ENCODE measurements around the gene PCDHA7. TPM values are rescaled to one million over a fixed set of nuclear protein-coding genes. Genes with fewer than 3 reads are reported as not detected.

The PCDHA7 gene
- total RNA-seq, 4 donors from 2014 or later, result 0.17 to 1.0 (median 0.37) TPM

DNA sequence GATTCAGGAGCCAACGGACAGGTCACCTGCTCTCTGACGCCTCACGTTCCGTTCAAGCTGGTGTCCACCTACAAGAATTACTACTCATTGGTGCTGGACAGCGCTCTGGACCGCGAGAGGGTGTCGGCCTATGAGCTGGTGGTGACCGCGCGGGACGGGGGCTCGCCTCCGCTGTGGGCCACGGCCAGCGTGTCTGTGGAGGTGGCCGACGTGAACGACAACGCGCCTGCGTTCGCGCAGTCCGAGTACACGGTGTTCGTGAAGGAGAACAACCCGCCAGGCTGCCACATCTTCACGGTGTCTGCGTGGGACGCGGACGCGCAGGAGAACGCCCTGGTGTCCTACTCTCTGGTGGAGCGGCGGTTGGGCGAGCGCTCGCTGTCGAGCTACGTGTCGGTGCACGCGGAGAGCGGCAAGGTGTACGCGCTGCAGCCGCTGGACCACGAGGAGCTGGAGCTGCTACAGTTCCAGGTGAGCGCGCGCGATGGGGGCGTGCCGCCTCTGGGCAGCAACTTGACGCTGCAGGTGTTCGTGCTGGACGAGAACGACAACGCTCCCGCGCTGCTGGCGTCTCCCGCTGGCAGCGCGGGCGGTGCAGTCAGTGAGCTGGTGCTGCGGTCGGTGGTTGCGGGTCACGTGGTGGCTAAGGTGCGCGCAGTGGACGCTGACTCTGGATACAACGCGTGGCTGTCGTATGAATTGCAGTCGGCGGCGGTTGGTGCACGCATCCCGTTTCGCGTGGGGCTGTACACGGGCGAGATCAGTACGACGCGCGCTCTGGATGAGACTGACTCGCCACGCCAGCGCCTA, 23.3 kb downstream of the PCDHA7 start:
- Histone ChIP-seq H3K27ac (replicated peaks in 1 of 4) (no peak overlapping the region), H3K4me3 (no peak overlapping the region), H3K27me3 (peaks cover 0 to 73% (median 1%) of the 10 kb centered on the region in 4 donors), H3K36me3 (no peaks in the 10 kb centered on the region), H3K9me3 (peaks cover 0 to 43% (median 33%) of the 10 kb centered on the region in 4 donors), H3K4me1 (no peaks in the 10 kb centered on the region)
- intact Hi-C loops (cut with DNase I), result no loop called here
- TF ChIP-seq POLR2AphosphoS5 (IDR thresholded peaks at IDR 0.05) (no peak), EP300 (IDR thresholded peaks at IDR 0.05) (no peak), POLR2A (IDR thresholded peaks at IDR 0.05; ENCODE audit: low read depth) (no peak)
- TF ChIP-seq, protein P1, sequence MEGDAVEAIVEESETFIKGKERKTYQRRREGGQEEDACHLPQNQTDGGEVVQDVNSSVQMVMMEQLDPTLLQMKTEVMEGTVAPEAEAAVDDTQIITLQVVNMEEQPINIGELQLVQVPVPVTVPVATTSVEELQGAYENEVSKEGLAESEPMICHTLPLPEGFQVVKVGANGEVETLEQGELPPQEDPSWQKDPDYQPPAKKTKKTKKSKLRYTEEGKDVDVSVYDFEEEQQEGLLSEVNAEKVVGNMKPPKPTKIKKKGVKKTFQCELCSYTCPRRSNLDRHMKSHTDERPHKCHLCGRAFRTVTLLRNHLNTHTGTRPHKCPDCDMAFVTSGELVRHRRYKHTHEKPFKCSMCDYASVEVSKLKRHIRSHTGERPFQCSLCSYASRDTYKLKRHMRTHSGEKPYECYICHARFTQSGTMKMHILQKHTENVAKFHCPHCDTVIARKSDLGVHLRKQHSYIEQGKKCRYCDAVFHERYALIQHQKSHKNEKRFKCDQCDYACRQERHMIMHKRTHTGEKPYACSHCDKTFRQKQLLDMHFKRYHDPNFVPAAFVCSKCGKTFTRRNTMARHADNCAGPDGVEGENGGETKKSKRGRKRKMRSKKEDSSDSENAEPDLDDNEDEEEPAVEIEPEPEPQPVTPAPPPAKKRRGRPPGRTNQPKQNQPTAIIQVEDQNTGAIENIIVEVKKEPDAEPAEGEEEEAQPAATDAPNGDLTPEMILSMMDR (IDR thresholded peaks at IDR 0.05), result no peak
- no peak for DNase-seq (ENCODE audit: extremely low spot score)
- 45% methylated on average over 37 of the region's 94 CpGs for whole genome bisulfite sequencing

DNA sequence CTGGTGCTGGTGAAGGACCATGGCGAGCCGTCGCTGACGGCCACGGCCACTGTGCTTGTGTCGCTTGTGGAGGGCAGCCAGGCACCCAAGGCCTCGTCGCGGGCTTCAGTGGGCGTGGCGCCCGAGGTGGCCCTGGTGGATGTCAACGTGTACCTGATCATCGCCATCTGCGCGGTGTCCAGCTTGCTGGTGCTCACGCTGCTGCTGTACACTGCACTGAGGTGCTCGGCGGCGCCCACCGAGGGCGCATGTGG, 23.8 kb downstream of the PCDHA7 start:
- 80% methylated on average over 2 of the region's 22 CpGs for WGBS
- Histone ChIP-seq H3K9me3 (peaks cover 0 to 48% (median 36%) of the 10 kb centered on the region in 4 donors), H3K36me3 (peaks cover 0 to 3% (median 0%) of the 10 kb centered on the region in 4 donors), H3K4me1 (no peaks in the 10 kb centered on the region), H3K27me3 (peaks cover 0 to 73% (median 1%) of the 10 kb centered on the region in 4 donors), H3K27ac (replicated peaks in 1 of 4) (no peak overlapping the region), H3K4me3 (no peak overlapping the region)
- TF ChIP-seq POLR2A (IDR thresholded peaks at IDR 0.05; ENCODE audit: low read depth) (no peak), EP300 (IDR thresholded peaks at IDR 0.05) (no peak), POLR2AphosphoS5 (IDR thresholded peaks at IDR 0.05) (no peak)
- TF ChIP-seq, protein P1 (IDR thresholded peaks at IDR 0.05), result no peak
- intact Hi-C loops (cut with DNase I), result no loop called here
- DNase-seq (ENCODE audit: extremely low spot score), result no peak

DNA sequence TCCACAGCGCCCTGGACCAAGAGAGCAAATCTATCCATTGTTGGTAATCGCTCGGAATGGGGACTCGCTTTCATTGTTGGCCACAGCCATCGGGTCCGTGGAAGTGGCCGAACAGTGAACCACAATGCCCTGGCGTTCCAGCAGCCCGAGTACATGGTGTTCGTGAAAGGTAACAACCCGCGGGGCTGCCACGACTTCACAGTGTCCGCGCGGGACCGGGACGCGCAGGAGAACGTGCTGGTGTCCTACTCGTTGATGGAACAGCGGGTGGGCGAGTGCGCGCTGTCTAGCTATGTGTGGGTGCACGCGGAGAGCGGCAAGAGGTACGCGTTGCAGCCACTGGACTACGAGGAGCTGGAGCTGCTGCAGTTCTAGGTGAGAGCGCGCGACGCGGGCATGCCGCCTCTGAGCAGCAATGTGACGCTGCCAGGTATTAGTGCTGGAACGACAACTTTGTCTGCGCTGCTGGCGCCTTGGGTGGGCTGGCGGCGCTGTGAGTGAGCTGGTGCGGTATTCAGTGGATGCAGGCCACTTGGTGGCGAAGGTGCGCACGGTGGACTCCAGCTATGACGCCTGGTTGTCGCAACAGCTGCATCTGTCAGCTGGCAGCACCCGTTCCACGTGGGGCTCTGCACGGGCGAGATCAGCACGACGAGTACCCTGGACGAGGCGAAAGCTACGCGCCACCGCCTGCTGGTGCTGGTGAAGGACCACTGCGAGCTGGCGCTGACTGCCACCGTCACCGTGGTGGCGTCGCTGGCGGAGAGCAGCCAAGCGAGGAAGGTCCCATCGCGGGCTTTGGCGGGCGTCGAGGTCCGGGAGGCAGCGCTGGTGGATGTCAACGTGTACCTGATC, 28.6 kb downstream of the PCDHA7 start:
- Histone ChIP-seq H3K27me3 (peaks cover 0 to 46% (median 1%) of the 10 kb centered on the region in 4 donors), H3K27ac (replicated peaks in 1 of 4) (no peak overlapping the region), H3K4me3 (no peak overlapping the region), H3K4me1 (no peaks in the 10 kb centered on the region), H3K36me3 (peaks cover 0 to 4% (median 0%) of the 10 kb centered on the region in 4 donors), H3K9me3 (peaks cover 0 to 41% (median 22%) of the 10 kb centered on the region in 4 donors)
- DNase-seq (ENCODE audit: extremely low spot score), result no peak
- intact Hi-C loops (cut with DNase I), result no loop called here
- WGBS, result 52% methylated on average over 44 of the region's 76 CpGs
- TF ChIP-seq POLR2AphosphoS5 (IDR thresholded peaks at IDR 0.05) (no peak), POLR2A (IDR thresholded peaks at IDR 0.05; ENCODE audit: low read depth) (no peak), EP300 (IDR thresholded peaks at IDR 0.05) (no peak)
- TF ChIP-seq, protein P1 (IDR thresholded peaks at IDR 0.05), result no peak

DNA sequence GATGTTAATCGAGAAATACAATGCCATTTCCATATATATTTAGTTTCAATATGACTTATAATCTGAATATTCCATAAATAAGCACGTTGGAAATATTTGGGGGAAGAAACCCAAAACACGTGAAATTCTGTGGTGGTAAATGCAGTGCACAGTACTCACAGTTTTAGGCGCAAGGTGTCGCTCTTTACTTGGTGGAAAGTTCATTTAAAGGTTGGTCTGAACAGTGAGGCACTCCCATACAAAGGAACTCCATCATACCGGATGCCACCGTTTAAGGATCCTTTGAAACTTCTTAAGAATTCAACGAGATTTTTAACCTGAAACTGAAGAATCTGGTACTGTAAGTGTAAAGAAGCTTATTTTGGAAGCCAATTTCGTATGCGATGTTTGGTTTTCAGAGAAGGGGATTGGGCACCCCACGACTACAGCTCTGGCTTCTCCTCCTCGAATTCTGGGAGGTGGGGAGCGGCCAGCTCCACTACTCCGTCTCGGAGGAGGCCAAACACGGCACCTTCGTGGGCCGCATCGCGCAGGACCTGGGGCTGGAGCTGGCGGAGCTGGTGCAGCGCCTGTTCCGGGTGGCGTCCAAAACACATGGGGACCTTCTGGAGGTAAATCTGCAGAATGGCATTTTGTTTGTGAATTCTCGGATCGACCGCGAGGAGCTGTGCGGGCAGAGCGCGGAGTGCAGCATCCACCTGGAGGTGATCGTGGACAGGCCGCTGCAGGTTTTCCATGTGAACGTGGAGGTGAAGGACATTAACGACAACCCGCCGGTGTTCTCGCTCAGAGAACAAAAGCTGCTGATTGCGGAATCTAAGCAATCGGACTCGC, 34.9 kb downstream of the PCDHA7 start, which contains the start of gene PCDHA11:
Gene PCDHA11 (plus strand): TSS at position 237 of the 834 bp plus-strand sequence. CDS start 147 bp downstream, at position 384.
- Histone ChIP-seq H3K9me3 (peaks cover 0 to 45% (median 17%) of the 10 kb centered on the region in 4 donors), H3K27me3 (peaks cover 0 to 47% (median 2%) of the 10 kb centered on the region in 4 donors), H3K36me3 (no peaks in the 10 kb centered on the region), H3K4me3 (peak within 1 kb of the TSS in 3 of 4 donors; percentile 28 to 32 (median 32)), H3K4me1 (no peaks in the 10 kb centered on the region), H3K27ac (replicated peaks in 1 of 4) (no peak within 1 kb of the TSS)
- TF ChIP-seq, protein P1 (IDR thresholded peaks at IDR 0.05), result peak; percentile 13 to 31 (median 21)
- TF ChIP-seq POLR2A (IDR thresholded peaks at IDR 0.05; ENCODE audit: low read depth), result no peak
- WGBS, result 18% methylated on average over 25 of the region's 41 CpGs
- no peak for DNase-seq (ENCODE audit: extremely low spot score)
- intact Hi-C loops (cut with DNase I), result no loop called here

Data from esophagus muscularis mucosa (tissue), 4 donors.